ENCODE measurements around the gene GAP43.
A peak's percentile ranks its signal among the peaks of the same experiment; 100 is the strongest.
"Not testable (repeated sequence)": the region's sequence is repeated elsewhere in the genome, so short reads cannot be mapped to it uniquely, and the experiment has no call there.

GAP43 gene

GRCh38 chr3:115702598-115702997 lies 79.3 kb downstream of the GAP43 start:
- DNase-seq = no peak

GRCh38 chr3:115704661-115705338 lies 81.5 kb downstream of the GAP43 start:
- no peak for DNase-seq

- no peak for DNase-seq
Measured at GRCh38 chr3:115706311-115706829, 83.1 kb downstream of the GAP43 start.

- DNase-seq = no peak
Measured at GRCh38 chr3:115708540-115708939, 85.2 kb downstream of the GAP43 start.

- DNase-seq = no peak
Measured at GRCh38 chr3:115709093-115709492, 85.8 kb downstream of the GAP43 start.

- DNase-seq = no peak
Measured at GRCh38 chr3:115709931-115710330, 86.6 kb downstream of the GAP43 start.

- no peak for DNase-seq
Measured at GRCh38 chr3:115710799-115711198, 87.5 kb downstream of the GAP43 start.

GRCh38 chr3:115712871-115713270 lies 89.6 kb downstream of the GAP43 start:
- DNase-seq = no peak

- peak; percentile 20 for DNase-seq
Measured at GRCh38 chr3:115713284-115713683, 90.0 kb downstream of the GAP43 start.

GRCh38 chr3:115715241-115715745 lies 92.0 kb downstream of the GAP43 start:
- DNase-seq = no peak

GRCh38 chr3:115720983-115721382 lies 97.7 kb downstream of the GAP43 start:
- DNase-seq = no peak

GRCh38 chr3:115725800-115726199 lies 102.5 kb downstream of the GAP43 start:
- DNase-seq = no peak

GRCh38 chr3:115727135-115727534 lies 103.8 kb downstream of the GAP43 start:
- no peak for DNase-seq

- no peak for DNase-seq
Measured at GRCh38 chr3:115728013-115728412, 104.7 kb downstream of the GAP43 start.

GRCh38 chr3:115736341-115736740 lies 113.0 kb downstream of the GAP43 start:
- DNase-seq = not testable (repeated sequence)

- no peak for DNase-seq
Measured at GRCh38 chr3:115741650-115742049, 118.3 kb downstream of the GAP43 start.

- not testable (repeated sequence) for DNase-seq
Measured at GRCh38 chr3:115744516-115744915, 121.2 kb downstream of the GAP43 start.

GRCh38 chr3:115752978-115753377 lies 129.7 kb downstream of the GAP43 start:
- DNase-seq = not testable (repeated sequence)

GRCh38 chr3:115758076-115758763 lies 134.9 kb downstream of the GAP43 start:
- DNase-seq = peak; percentile 82

- DNase-seq = no peak
Measured at GRCh38 chr3:115760716-115761115, 137.4 kb downstream of the GAP43 start.

- DNase-seq = no peak
Measured at GRCh38 chr3:115761927-115762305, 138.6 kb downstream of the GAP43 start.

- no peak for DNase-seq
Measured at GRCh38 chr3:115766587-115767482, 143.5 kb downstream of the GAP43 start.

- no peak for DNase-seq
Measured at GRCh38 chr3:115768661-115769060, 145.4 kb downstream of the GAP43 start.

Measured in NCI-H1417 treated with DMSO at 0.1 percent for 48 hours (cell line).